Astrocyte of the spinal cord (primary cell): Measurements from ENCODE around the gene AK1.

Experiments
- DNase-seq: peaks from one replicate; pipeline ENCODE4 v3.0.0; 2011; ENCODE audit warnings: low read depth, low spot score
- H3K4me3 ChIP-seq: 2 replicates; pipeline ENCODE4 v1.5.1; 2011; ENCODE audit warnings: low read depth, mild to moderate bottlenecking, low read length, moderate library complexity
- CTCF ChIP-seq: IDR thresholded peaks from 2 replicates; pipeline ENCODE4 v1.5.1; 2012; ENCODE audit warnings: low read depth, mild to moderate bottlenecking, low read length, inconsistent platforms
- in situ Hi-C: cut with HindIII; loops from 2 replicates; pipeline ENCODE4 v1.10.0; 2017; ENCODE audit warnings: low sequenced_read_pairs

Gene AK1

GRCh38 chr9:127822108-127822507, 55.4 kb downstream of the AK1 start:
- in situ Hi-C loops = no loop called here
- DNase-seq = no peak

GRCh38 chr9:127818574-127818973, 58.9 kb downstream of the AK1 start:
- no peak for TF ChIP-seq CTCF
- in situ Hi-C loops = no loop called here
- no peak for DNase-seq
- no peak overlapping the region for H3K4me3 ChIP-seq

More at GRCh38 chr9:127822108-127822507, 55.4 kb downstream of the AK1 start:
- H3K4me3 ChIP-seq = no peak overlapping the region
- no peak for TF ChIP-seq CTCF

DNA sequence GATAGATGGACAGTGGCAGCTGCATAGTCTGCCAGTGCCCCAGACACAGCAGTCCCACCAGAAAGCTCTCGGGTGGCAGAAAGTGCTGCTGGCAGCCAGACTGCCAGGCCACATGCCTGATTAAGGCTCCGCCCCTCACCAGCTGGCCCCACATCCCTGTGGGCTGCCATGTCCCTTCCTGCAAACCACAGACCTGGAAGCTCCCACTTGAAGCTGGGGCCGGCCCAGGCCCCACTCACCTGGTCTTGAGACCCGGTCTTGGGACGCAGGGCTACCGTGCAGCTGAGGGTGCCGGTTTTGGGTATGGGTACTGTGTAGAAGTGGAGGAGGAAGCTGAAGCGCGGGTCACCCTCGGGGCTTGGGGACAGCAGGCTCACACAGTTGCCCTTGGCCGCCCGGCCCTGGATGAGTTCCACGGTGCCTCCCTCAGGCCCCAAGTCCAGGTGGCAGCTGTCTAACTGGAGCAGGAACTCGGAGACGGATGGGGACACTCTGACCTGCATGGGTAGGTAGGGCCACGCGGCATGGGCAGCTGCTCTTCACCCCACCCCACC, 59.5 kb downstream of the AK1 start:
- in situ Hi-C loops = no loop called here

GRCh38 chr9:127816728-127817127, 60.7 kb downstream of the AK1 start:
- in situ Hi-C loops = no loop called here
- no peak overlapping the region for H3K4me3 ChIP-seq
- no peak for TF ChIP-seq CTCF
- no peak for DNase-seq

More for the DNA sequence above, 59.5 kb downstream of the AK1 start:
- TF ChIP-seq CTCF = no peak
- no peak overlapping the region for H3K4me3 ChIP-seq
- no peak for DNase-seq
